Duodenal mucosa (tissue), 2 donors: ENCODE measurements around the gene CIAO2B.

Experiments used
- H3K27ac ChIP-seq: one replicate; pipeline ENCODE4 v1.7.0; 2013; ENCODE audit warnings: low read depth, low read length
- H3K27me3 ChIP-seq, 2 donors: one replicate each; pipeline ENCODE4 v1.7.0; 2013; ENCODE audit warnings: low read length in 2 of 2, control low read depth in 1 of 2; ENCODE audit not compliant: insufficient read depth in 2 of 2, control insufficient read depth in 1 of 2
- H3K36me3 ChIP-seq, 2 donors: one replicate each; pipeline ENCODE4 v1.7.0; 2013; ENCODE audit warnings: low read length in 2 of 2, control low read depth in 1 of 2; ENCODE audit not compliant: insufficient read depth in 2 of 2, control insufficient read depth in 1 of 2
- H3K4me1 ChIP-seq, 2 donors: one replicate each; pipeline ENCODE4 v1.7.0; 2013; ENCODE audit warnings: low read length in 2 of 2, control low read depth in 1 of 2; ENCODE audit not compliant: insufficient read depth in 2 of 2, control insufficient read depth in 1 of 2
- H3K4me3 ChIP-seq, 2 donors: one replicate each; pipeline ENCODE4 v1.7.0; 2013; ENCODE audit warnings: low read length in 2 of 2, low read depth in 1 of 2
- H3K9ac ChIP-seq, 2 donors: one replicate each; pipeline ENCODE4 v1.7.0; 2013; ENCODE audit warnings: low read length in 2 of 2, low read depth in 1 of 2
- H3K9me3 ChIP-seq, 2 donors: one replicate each; pipeline ENCODE4 v1.7.0; 2013; ENCODE audit warnings: low read length in 2 of 2, control low read depth in 1 of 2; ENCODE audit not compliant: control insufficient read depth in 1 of 2

Gene CIAO2B

GRCh38 chr16:66930189-66930588 lies 4.0 kb downstream of the CIAO2B start:
- no peak overlapping the region for H3K4me3 ChIP-seq
- H3K9me3 ChIP-seq: no peaks in the 10 kb centered on the region
- H3K4me1 ChIP-seq: peaks cover 25 to 46% of the 10 kb centered on the region in 2 donors
- H3K27me3 ChIP-seq: no peaks in the 10 kb centered on the region
- H3K9ac ChIP-seq: no peak overlapping the region
- H3K36me3 ChIP-seq: peaks cover 0 to 4% of the 10 kb centered on the region in 2 donors
- H3K27ac ChIP-seq: no peak overlapping the region

- no peak overlapping the region for H3K9ac ChIP-seq
- no peaks in the 10 kb centered on the region for H3K9me3 ChIP-seq
- no peak overlapping the region for H3K27ac ChIP-seq
- H3K27me3 ChIP-seq: peaks cover 4% of the 10 kb centered on the region in 2 donors
- no peak overlapping the region for H3K4me3 ChIP-seq
- peaks cover 25 to 52% of the 10 kb centered on the region in 2 donors for H3K4me1 ChIP-seq
- H3K36me3 ChIP-seq: peaks cover 0 to 4% of the 10 kb centered on the region in 2 donors
These were observed 5.4 kb downstream of the CIAO2B start for GRCh38 chr16:66928702-66929388.

- H3K9ac ChIP-seq: no peak overlapping the region
- H3K4me1 ChIP-seq: peaks cover 19 to 48% of the 10 kb centered on the region in 2 donors
These were observed 6.1 kb downstream of the CIAO2B start for GRCh38 chr16:66927918-66928649.

GRCh38 chr16:66926961-66927436 lies 7.2 kb downstream of the CIAO2B start:
- H3K27me3 ChIP-seq: peaks cover 4 to 5% of the 10 kb centered on the region in 2 donors
- no peaks in the 10 kb centered on the region for H3K9me3 ChIP-seq
- no peaks in the 10 kb centered on the region for H3K36me3 ChIP-seq
- H3K4me1 ChIP-seq: peaks cover 10 to 37% of the 10 kb centered on the region in 2 donors
- H3K9ac ChIP-seq: no peak overlapping the region
- peak overlapping the region; percentile 20 for H3K27ac ChIP-seq
- no peak overlapping the region for H3K4me3 ChIP-seq

More at GRCh38 chr16:66927918-66928649, 6.1 kb downstream of the CIAO2B start:
- peaks cover 0 to 4% of the 10 kb centered on the region in 2 donors for H3K36me3 ChIP-seq
- H3K27me3 ChIP-seq: peaks cover 4 to 5% of the 10 kb centered on the region in 2 donors
- H3K27ac ChIP-seq: no peak overlapping the region
- no peak overlapping the region for H3K4me3 ChIP-seq
- no peaks in the 10 kb centered on the region for H3K9me3 ChIP-seq

GRCh38 chr16:66926171-66926947 lies 7.8 kb downstream of the CIAO2B start:
- peak overlapping the region; percentile 20 for H3K27ac ChIP-seq
- H3K9ac ChIP-seq: no peak overlapping the region
- peaks cover 4 to 5% of the 10 kb centered on the region in 2 donors for H3K27me3 ChIP-seq
- H3K4me1 ChIP-seq: peaks cover 8 to 33% of the 10 kb centered on the region in 2 donors
- no peaks in the 10 kb centered on the region for H3K36me3 ChIP-seq
- peak overlapping the region in 1 of 2 donors; percentile 15 for H3K4me3 ChIP-seq
- no peaks in the 10 kb centered on the region for H3K9me3 ChIP-seq

GRCh38 chr16:66925322-66925840 lies 8.8 kb downstream of the CIAO2B start, which contains the start of gene RRAD:
TSS of gene RRAD (minus strand) at chr16:66925535. CDS start at chr16:66925179, 356 bp downstream.
- no peak within 1 kb of the TSS for H3K9ac ChIP-seq
- peak within 1 kb of the TSS; percentile 43 to 58 for H3K4me3 ChIP-seq
- no peaks in the 10 kb centered on the region for H3K36me3 ChIP-seq
- peaks cover 4 to 32% of the 10 kb centered on the region in 2 donors for H3K4me1 ChIP-seq
- H3K27ac ChIP-seq: peak within 1 kb of the TSS; percentile 20
- no peaks in the 10 kb centered on the region for H3K9me3 ChIP-seq
- H3K27me3 ChIP-seq: peaks cover 4 to 5% of the 10 kb centered on the region in 2 donors

GRCh38 chr16:66924527-66925321 lies 9.5 kb downstream of the CIAO2B start:
- no peak overlapping the region for H3K9ac ChIP-seq
- H3K27me3 ChIP-seq: peaks cover 4 to 5% of the 10 kb centered on the region in 2 donors
- no peak overlapping the region for H3K27ac ChIP-seq
- H3K4me3 ChIP-seq: peak overlapping the region; percentile 43 to 58
- peaks cover 4 to 30% of the 10 kb centered on the region in 2 donors for H3K4me1 ChIP-seq
- H3K9me3 ChIP-seq: no peaks in the 10 kb centered on the region
- no peaks in the 10 kb centered on the region for H3K36me3 ChIP-seq

- Histone ChIP-seq H3K27ac (no peak overlapping the region), H3K36me3 (no peaks in the 10 kb centered on the region), H3K9me3 (no peaks in the 10 kb centered on the region), H3K9ac (peak overlapping the region in 1 of 2 donors; percentile 6), H3K4me1 (peaks cover 13 to 35% of the 10 kb centered on the region in 2 donors), H3K4me3 (peak overlapping the region in 1 of 2 donors; percentile 40), H3K27me3 (peaks cover 4 to 5% of the 10 kb centered on the region in 2 donors)
These were observed 10.3 kb downstream of the CIAO2B start for GRCh38 chr16:66923866-66924265.

- peak overlapping the region; percentile 10 for H3K27ac ChIP-seq
- no peaks in the 10 kb centered on the region for H3K36me3 ChIP-seq
- peak overlapping the region in 1 of 2 donors; percentile 40 for H3K4me3 ChIP-seq
- peaks cover 4 to 5% of the 10 kb centered on the region in 2 donors for H3K27me3 ChIP-seq
- H3K4me1 ChIP-seq: peaks cover 18 to 36% of the 10 kb centered on the region in 2 donors
- no peaks in the 10 kb centered on the region for H3K9me3 ChIP-seq
- peak overlapping the region in 1 of 2 donors; percentile 6 for H3K9ac ChIP-seq
These were observed 10.9 kb downstream of the CIAO2B start for GRCh38 chr16:66923247-66923731.
